SH-SY5Y (cell line): ENCODE results near the gene PPP1R27.

Source experiments
- GATA2 ChIP-seq: IDR thresholded peaks from 2 replicates; pipeline ENCODE4 v1.6.1; 2011; ENCODE audit warnings: mild to moderate bottlenecking, low read depth, low read length
- GATA3 ChIP-seq: IDR thresholded peaks from 2 replicates; pipeline ENCODE4 v1.6.1; 2011; ENCODE audit warnings: low read depth, mild to moderate bottlenecking, low read length, moderate library complexity

DNA sequence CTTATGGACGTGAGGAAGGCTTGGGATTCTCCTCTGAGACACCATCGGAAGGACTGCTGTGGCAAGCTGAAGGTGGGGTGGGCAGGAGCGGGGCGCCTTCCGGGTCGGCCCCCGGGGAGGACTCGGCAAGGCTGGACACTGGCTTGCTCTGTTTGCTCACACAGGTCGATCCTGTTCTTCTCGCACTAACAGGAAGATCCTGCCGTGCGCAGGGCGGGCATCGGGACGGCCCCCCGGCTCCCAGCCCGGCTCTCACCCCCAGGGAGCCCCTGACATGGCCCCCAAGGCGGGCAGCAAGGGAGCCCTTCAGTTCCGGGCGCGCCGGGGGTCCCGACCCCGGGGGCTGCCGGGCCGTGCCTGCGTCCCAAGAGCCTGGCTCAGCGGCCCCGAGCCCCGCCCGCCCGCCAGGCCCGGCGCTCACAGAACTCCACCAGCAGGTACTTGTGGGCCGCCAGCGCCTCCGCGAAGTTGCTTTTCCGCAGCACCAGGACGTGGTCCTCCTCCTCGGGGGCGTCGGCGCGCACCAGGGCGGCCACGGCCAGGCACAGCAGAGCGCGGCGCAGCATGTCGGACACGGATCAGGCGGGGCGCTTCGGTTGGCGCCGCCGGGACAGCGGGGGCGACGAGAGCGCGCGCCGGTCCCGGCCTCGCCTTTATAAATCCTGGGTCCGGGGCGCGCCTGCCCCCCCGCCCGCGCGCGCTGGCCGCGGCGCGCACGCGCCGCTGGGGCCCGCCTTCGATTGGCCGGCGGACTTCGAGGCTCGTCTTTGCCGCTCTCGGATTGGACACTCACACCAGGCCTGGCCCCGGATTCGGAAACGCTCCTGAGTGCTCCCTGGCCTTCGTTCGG, 25.3 kb upstream of the PPP1R27 start, which contains the start of gene P4HB:
- TF ChIP-seq GATA2 (0 out of 2 replicates have a peak, but pooled peaks have one; percentile 4), GATA3 (no peak)
